Measurements from ENCODE around the gene ACO1.

DNA sequence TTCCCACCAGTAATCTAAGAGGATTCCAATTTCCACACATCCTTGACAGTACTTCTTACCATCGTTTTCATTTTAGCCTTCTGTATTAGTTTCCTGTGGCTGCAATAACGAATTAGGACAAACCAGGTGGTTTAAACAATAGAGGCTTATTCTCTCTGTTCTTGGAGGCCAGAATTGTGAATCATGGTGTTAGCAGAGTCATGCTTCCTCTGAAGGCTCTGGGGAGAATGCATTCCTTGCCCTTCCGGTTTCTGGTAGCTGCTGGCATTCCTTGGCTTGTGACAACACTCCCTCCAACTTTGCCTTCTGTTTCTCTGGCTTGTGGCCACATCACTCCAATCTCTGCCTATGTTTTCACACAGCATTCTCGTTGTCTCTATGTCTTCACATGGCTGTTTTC, 118.0 kb downstream of the ACO1 start:
- no peak for TF ChIP-seq POLR2A (IDR thresholded peaks at IDR 0.05)
- TF ChIP-seq, protein P1, sequence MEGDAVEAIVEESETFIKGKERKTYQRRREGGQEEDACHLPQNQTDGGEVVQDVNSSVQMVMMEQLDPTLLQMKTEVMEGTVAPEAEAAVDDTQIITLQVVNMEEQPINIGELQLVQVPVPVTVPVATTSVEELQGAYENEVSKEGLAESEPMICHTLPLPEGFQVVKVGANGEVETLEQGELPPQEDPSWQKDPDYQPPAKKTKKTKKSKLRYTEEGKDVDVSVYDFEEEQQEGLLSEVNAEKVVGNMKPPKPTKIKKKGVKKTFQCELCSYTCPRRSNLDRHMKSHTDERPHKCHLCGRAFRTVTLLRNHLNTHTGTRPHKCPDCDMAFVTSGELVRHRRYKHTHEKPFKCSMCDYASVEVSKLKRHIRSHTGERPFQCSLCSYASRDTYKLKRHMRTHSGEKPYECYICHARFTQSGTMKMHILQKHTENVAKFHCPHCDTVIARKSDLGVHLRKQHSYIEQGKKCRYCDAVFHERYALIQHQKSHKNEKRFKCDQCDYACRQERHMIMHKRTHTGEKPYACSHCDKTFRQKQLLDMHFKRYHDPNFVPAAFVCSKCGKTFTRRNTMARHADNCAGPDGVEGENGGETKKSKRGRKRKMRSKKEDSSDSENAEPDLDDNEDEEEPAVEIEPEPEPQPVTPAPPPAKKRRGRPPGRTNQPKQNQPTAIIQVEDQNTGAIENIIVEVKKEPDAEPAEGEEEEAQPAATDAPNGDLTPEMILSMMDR (IDR thresholded peaks at IDR 0.05) = no peak
